ENCODE results near the gene LRRC46.

DNA sequence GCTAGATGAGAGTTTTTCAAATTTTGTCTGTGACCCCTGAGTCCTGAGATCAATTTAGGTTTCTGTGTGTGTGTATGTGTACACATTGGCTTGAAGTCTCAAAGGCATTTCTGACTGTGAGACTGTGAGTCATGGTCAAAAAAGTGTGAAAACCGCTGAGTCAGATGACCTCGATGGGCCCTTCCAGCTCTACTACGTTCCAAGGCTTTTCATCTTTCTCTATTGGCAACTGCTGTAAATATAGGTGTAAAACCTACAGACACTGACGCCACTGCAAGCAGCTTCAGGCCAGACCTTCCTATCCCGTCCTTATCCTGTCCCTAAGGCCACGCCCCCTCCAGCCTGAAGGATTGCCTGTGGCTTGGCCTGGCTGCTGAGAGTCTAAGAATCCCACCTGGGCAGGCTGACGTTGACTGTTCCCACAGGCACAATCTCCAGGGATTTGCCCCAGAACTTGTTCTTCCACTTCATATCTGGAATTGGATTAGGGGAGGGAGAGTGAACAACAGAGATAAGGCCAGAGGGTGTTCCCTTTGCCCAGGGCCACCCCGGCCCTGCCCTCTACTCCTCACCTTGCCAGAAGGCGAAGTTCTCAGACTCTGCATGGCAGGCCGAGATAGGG, 21.2 kb upstream of the LRRC46 start:
- TF ChIP-seq POLR2A (IDR thresholded peaks at IDR 0.05) (no peak), POLR2AphosphoS5 (IDR thresholded peaks at IDR 0.05) (no peak)
- TF ChIP-seq, protein P1, sequence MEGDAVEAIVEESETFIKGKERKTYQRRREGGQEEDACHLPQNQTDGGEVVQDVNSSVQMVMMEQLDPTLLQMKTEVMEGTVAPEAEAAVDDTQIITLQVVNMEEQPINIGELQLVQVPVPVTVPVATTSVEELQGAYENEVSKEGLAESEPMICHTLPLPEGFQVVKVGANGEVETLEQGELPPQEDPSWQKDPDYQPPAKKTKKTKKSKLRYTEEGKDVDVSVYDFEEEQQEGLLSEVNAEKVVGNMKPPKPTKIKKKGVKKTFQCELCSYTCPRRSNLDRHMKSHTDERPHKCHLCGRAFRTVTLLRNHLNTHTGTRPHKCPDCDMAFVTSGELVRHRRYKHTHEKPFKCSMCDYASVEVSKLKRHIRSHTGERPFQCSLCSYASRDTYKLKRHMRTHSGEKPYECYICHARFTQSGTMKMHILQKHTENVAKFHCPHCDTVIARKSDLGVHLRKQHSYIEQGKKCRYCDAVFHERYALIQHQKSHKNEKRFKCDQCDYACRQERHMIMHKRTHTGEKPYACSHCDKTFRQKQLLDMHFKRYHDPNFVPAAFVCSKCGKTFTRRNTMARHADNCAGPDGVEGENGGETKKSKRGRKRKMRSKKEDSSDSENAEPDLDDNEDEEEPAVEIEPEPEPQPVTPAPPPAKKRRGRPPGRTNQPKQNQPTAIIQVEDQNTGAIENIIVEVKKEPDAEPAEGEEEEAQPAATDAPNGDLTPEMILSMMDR (IDR thresholded peaks at IDR 0.05 in 8 of 11, conservative IDR thresholded peaks at IDR 0.05 in 3 of 11), result no peak

Data from spleen (tissue), 7 donors.